ENCODE results near the gene MYO16. TPM values are rescaled to one million over a fixed set of nuclear protein-coding genes. Genes with fewer than 3 reads are reported as not detected.

MYO16 gene
- total RNA-seq, 1 experiment from 2014 or later = 0.49 TPM

- Histone ChIP-seq H3K9me3 (ENCODE audit: low read depth, low read length, poor library complexity, severe bottlenecking) (no peaks in the 10 kb centered on the region), H3K4me3 (ENCODE audit: low read depth, low read length, poor library complexity, severe bottlenecking) (no peak overlapping the region), H3K4me1 (ENCODE audit: insufficient read depth, low read length, poor library complexity, severe bottlenecking) (no peaks in the 10 kb centered on the region), H3K27me3 (replicated peaks; ENCODE audit: insufficient read depth, low read depth, low read length, poor library complexity) (no peaks in the 10 kb centered on the region), H3K36me3 (ENCODE audit: insufficient read depth, low read length, poor library complexity, severe bottlenecking) (no peaks in the 10 kb centered on the region), H3K27ac (ENCODE audit: low read depth, low read length, poor library complexity, severe bottlenecking) (no peak overlapping the region)
- BruUV-seq (replicated peaks) = no TSS peak
- TF ChIP-seq EZH2 (IDR thresholded peaks at IDR 0.05; ENCODE audit: borderline replicate concordance, low read depth, low read length, poor library complexity, severe bottlenecking) = no peak
- TF ChIP-seq CTCF (conservative IDR thresholded peaks at IDR 0.05; ENCODE audit: low read depth, low read length) = no peak
- intact Hi-C loops (cut with micrococcal nuclease; ENCODE audit: unreplicated experiment) = no loop called here
- POLR2A ChIA-PET (ENCODE audit: low non-redundant PET) = no interaction called here
- CTCF ChIA-PET = no interaction called here
- no peak for DNase-seq (ENCODE audit: low spot score)
These were observed 321.1 kb downstream of the MYO16 start for GRCh38 chr13:108950333-108951010.

- CTCF ChIA-PET = no interaction called here
- no peak overlapping the region for H3K27ac ChIP-seq (ENCODE audit: low read depth, low read length, poor library complexity, severe bottlenecking)
- TF ChIP-seq EZH2 (IDR thresholded peaks at IDR 0.05; ENCODE audit: borderline replicate concordance, low read depth, low read length, poor library complexity, severe bottlenecking) (no peak), CTCF (conservative IDR thresholded peaks at IDR 0.05; ENCODE audit: low read depth, low read length) (no peak)
- intact Hi-C loops (cut with micrococcal nuclease; ENCODE audit: unreplicated experiment) = no loop called here
- BruUV-seq (replicated peaks) = no TSS peak
- H3K4me1 ChIP-seq (ENCODE audit: insufficient read depth, low read length, poor library complexity, severe bottlenecking) = peaks cover 35% of the 10 kb centered on the region
- no peak for DNase-seq (ENCODE audit: low spot score)
- POLR2A ChIA-PET (ENCODE audit: low non-redundant PET) = no interaction called here
- no peak overlapping the region for H3K4me3 ChIP-seq (ENCODE audit: low read depth, low read length, poor library complexity, severe bottlenecking)
- H3K36me3 ChIP-seq (ENCODE audit: insufficient read depth, low read length, poor library complexity, severe bottlenecking) = no peaks in the 10 kb centered on the region
- no peaks in the 10 kb centered on the region for H3K27me3 ChIP-seq (replicated peaks; ENCODE audit: insufficient read depth, low read depth, low read length, poor library complexity)
- H3K9me3 ChIP-seq (ENCODE audit: low read depth, low read length, poor library complexity, severe bottlenecking) = no peaks in the 10 kb centered on the region
These were observed 326.3 kb downstream of the MYO16 start for GRCh38 chr13:108955741-108956140.

GRCh38 chr13:108957369-108958012 lies 328.1 kb downstream of the MYO16 start:
- POLR2A ChIA-PET (ENCODE audit: low non-redundant PET) = interaction anchor here (0.5 kb wide), 1 partner anchor 22 kb away, joined by 3 read pairs; no protein-coding TSS in a partner anchor
- H3K4me3 ChIP-seq (ENCODE audit: low read depth, low read length, poor library complexity, severe bottlenecking) = no peak overlapping the region
- DNase-seq (ENCODE audit: low spot score) = peak; percentile 89
- CTCF ChIA-PET = interaction anchor here (0.8 kb wide), 1 partner anchor 20 kb away, joined by 3 read pairs; no protein-coding TSS in a partner anchor
- no peaks in the 10 kb centered on the region for H3K36me3 ChIP-seq (ENCODE audit: insufficient read depth, low read length, poor library complexity, severe bottlenecking)
- BruUV-seq (replicated peaks) = no TSS peak
- no peak for TF ChIP-seq EZH2 (IDR thresholded peaks at IDR 0.05; ENCODE audit: borderline replicate concordance, low read depth, low read length, poor library complexity, severe bottlenecking)
- no peak for TF ChIP-seq CTCF (conservative IDR thresholded peaks at IDR 0.05; ENCODE audit: low read depth, low read length)
- intact Hi-C loops (cut with micrococcal nuclease; ENCODE audit: unreplicated experiment) = no loop called here
- no peaks in the 10 kb centered on the region for H3K27me3 ChIP-seq (replicated peaks; ENCODE audit: insufficient read depth, low read depth, low read length, poor library complexity)
- no peaks in the 10 kb centered on the region for H3K9me3 ChIP-seq (ENCODE audit: low read depth, low read length, poor library complexity, severe bottlenecking)
- H3K4me1 ChIP-seq (ENCODE audit: insufficient read depth, low read length, poor library complexity, severe bottlenecking) = peaks cover 52% of the 10 kb centered on the region
- H3K27ac ChIP-seq (ENCODE audit: low read depth, low read length, poor library complexity, severe bottlenecking) = peak overlapping the region; percentile 10
